HG02852 (cell line): ENCODE results near the gene TMF1.

Experiments used
- ATAC-seq: cut with Tn5 transposase; IDR thresholded peaks from one replicate; pipeline ENCODE4 v1.9.1; 2021; ENCODE audit warnings: mild to moderate bottlenecking, moderate library complexity; ENCODE audit not compliant: unreplicated experiment

The TMF1 gene

DNA sequence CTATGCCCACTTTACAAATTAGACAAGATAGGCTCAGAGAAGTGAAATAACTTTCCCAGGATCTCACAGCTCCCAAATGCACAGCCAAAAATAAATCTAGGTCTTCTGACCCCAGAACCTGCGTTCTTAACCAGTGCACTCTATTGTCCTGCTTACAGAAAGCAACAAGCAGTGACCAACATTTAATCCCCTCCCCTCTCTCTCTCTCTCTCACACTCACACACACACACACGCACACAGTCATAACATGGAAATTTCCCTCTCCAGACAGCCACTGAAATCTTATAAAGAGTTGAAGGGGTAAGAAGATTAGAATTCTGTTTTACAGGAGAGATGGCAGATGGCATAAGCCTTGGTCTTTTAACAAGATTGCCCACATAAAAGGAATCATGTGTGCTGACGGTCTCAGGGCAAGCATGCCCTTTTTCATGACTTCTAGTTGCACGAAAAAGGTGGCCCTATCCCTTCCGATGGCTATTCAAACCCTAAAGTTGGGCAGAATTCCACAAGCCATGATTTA is 68.1 kb downstream of the TMF1 start:
- no peak for ATAC-seq

DNA sequence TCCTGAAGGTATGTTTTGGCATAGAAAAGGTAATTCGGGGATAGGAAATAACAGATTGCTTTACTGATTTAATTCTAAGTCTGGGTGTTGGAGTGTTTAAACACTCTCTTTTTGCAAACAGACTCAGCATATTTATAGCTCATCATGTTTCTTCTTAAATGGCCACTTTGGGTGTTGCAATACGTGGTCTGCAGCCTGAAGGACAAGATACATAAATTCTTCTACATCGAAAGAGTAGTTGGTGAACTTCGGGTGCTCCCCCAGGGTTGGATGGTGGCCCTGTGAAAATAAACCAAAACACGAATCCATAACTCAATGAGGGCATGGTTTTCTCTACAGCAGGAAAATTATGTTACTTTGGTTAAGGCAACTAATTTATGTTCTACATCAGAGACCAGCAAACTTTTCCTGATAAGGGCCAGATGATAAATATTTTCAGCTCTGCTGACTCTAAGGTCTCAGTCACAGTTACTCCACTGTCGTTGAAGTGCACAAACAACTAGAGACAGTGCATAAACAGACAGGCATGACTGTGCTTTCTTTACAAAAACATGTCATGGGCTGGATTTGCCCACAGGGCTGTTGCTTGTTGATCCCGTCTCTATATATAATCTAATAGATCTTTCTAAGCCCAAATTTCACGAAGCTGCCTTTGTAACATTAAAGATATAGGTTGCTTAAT is 74.5 kb downstream of the TMF1 start:
- no peak for ATAC-seq

DNA sequence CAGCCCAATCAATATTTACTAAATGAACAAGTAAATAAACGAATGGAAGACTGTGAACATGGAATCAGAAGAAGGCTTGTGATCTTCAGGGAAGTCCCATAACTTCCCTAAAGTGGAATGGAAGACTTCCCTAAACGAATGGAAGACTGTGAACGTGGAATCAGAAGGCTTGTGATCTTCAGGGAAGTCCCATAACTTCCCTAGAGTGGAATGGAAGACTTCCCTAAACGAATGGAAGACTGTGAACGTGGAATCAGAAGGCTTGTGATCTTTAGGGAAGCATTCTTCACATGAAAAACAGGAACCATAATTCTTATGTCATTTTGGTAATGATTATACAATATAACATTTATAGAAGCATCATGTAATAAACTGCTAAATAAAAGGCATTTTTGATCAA is 77.4 kb downstream of the TMF1 start:
- no peak for ATAC-seq

DNA sequence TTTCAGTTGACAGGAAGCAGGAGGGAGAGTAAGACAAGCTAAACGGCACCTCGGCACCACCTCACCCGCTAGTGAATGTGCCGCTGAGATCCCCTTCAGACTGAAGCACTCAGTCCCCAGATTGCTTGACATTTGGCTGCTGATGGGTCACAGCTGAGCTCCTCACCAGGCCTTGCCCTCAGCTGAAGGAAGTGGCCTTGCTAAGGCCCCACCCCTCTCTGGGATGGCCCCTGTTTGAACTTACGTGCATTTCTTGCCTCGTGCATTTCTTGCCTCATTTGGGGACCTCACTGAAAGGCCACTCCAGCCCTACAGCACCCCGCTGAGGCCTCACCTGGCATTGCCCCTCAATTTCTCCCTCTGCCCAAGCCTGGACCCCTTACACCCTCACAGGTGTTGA is 78.5 kb downstream of the TMF1 start:
- ATAC-seq, result no peak

DNA sequence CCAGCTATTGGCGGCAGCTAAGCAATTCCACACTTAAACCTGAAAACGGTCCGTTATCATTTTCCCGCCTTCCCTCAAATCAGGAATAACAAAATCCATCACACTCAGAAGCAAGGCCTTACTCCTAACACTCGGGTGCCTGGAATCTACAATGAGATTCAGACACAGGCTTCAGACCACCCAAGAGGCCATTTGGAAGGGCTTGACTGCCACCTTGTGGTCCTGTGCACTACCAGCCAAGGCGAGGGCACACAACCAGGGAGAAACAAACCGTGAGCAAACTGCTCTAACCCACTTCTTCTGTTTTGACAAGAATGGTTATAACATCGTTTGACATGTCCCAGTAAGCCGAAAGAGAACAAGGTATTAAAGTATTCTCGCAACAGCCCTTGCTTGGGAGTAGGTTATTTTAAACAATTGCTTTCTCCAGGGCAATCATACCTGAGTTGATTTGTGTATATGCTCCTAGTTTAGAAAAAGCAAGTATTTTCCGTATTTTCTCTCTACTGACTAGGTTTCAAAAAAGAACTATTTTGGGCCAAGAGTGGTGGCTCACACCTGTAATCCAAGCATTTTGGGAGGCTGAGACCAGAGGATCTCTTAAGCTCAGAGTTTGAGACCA is 79.7 kb downstream of the TMF1 start:
- ATAC-seq, result no peak
